ENCODE results near the gene ART1.

- TF ChIP-seq POLR2AphosphoS5 (IDR thresholded peaks at IDR 0.05; ENCODE audit: low read depth, low read length) (no peak), TAF1 (IDR thresholded peaks at IDR 0.05; ENCODE audit: borderline replicate concordance, insufficient read depth, low read length) (no peak), REST (IDR thresholded peaks at IDR 0.05; ENCODE audit: insufficient read depth in 1 of 2, low read depth in 2 of 2, low read length in 2 of 2) (no peak), SIN3A (IDR thresholded peaks at IDR 0.05; ENCODE audit: borderline replicate concordance, insufficient read depth, low read length) (no peak)
Observed at GRCh38 chr11:3613998-3614741, 30.8 kb upstream of the ART1 start.
